GM12878 (cell line): ENCODE results near the gene PLXDC1. TPM values are rescaled to one million over a fixed set of nuclear protein-coding genes. Genes with fewer than 3 reads are reported as not detected.
A peak's percentile ranks its signal among the peaks of the same experiment; 100 is the strongest.

Source experiments
- ATF7 ChIP-seq: fragments of 450-650 bp; IDR thresholded peaks from 2 replicates; pipeline ENCODE4 v1.6.1; 2016; ENCODE audit warnings: low read depth, mild to moderate bottlenecking
- BMI1 ChIP-seq: fragments of 450-650 bp; IDR thresholded peaks from 2 replicates; pipeline ENCODE4 v1.6.1; 2016; ENCODE audit warnings: mild to moderate bottlenecking, moderate library complexity, borderline replicate concordance
- CBX5 ChIP-seq: sonication (generic); IDR thresholded peaks from 2 replicates; pipeline ENCODE4 v1.6.1; 2016; ENCODE audit warnings: low read depth, moderate library complexity, mild to moderate bottlenecking, inconsistent platforms
- EP300 ChIP-seq, 2 experiments: fragments of 150-350 bp in 1 of 2; IDR thresholded peaks; 2 replicates each; pipeline ENCODE4 v1.6.1; 2011 to 2012; ENCODE audit warnings: low read depth in 2 of 2, low read length in 2 of 2, borderline replicate concordance in 1 of 2, improper control_type of control experiment in 1 of 2, inconsistent platforms in 1 of 2; ENCODE audit not compliant: control insufficient read depth in 1 of 2
- ETV6 ChIP-seq, 2 experiments: fragments of 450-650 bp in 1 of 2; IDR thresholded peaks in 1 of 2; conservative IDR thresholded peaks in 1 of 2; 2 replicates each; pipeline ENCODE4 v1.6.1; 2014; ENCODE audit warnings: antibody characterized with exemption in 1 of 2, borderline replicate concordance in 1 of 2, low read depth in 1 of 2, mild to moderate bottlenecking in 1 of 2, moderate library complexity in 1 of 2
- HDAC2 ChIP-seq: fragments of 200-600 bp; sonication (generic); IDR thresholded peaks from 2 replicates; pipeline ENCODE4 v1.6.1; 2017
- HDAC6 ChIP-seq: fragments of 200-600 bp; sonication (generic); IDR thresholded peaks from one replicate; pipeline ENCODE4 v1.8.0; 2017; ENCODE audit warnings: antibody characterized with exemption; ENCODE audit not compliant: unreplicated experiment
- IKZF2 ChIP-seq, 2 experiments: fragments of 450-650 bp; IDR thresholded peaks; 2 replicates each; pipeline ENCODE4 v1.6.1; 2017; ENCODE audit warnings: mild to moderate bottlenecking in 2 of 2, moderate library complexity in 2 of 2
- JUNB ChIP-seq: IDR thresholded peaks from 2 replicates; pipeline ENCODE4 v1.6.1; 2016; ENCODE audit warnings: antibody characterized with exemption, mild to moderate bottlenecking
- JUND ChIP-seq: IDR thresholded peaks from 2 replicates; pipeline ENCODE4 v1.6.1; 2012; ENCODE audit warnings: low read depth, mild to moderate bottlenecking, low read length, improper control_type of control experiment, moderate library complexity
- NFYA ChIP-seq: IDR thresholded peaks from 2 replicates; pipeline ENCODE4 v1.6.1; 2011; ENCODE audit warnings: low read depth, mild to moderate bottlenecking, low read length, improper control_type of control experiment, borderline replicate concordance
- NR2C1 ChIP-seq: fragments of 450-650 bp; IDR thresholded peaks from 2 replicates; pipeline ENCODE4 v1.6.1; 2017; ENCODE audit warnings: antibody characterized with exemption, mild to moderate bottlenecking, moderate library complexity
- NRF1 ChIP-seq: conservative IDR thresholded peaks from 2 replicates; pipeline ENCODE4 v1.6.1; 2011; ENCODE audit warnings: mild to moderate bottlenecking, low read depth, low read length, improper control_type of control experiment
- PAX8 ChIP-seq: fragments of 450-650 bp; IDR thresholded peaks from 2 replicates; pipeline ENCODE4 v1.6.1; 2017; ENCODE audit warnings: mild to moderate bottlenecking, moderate library complexity
- POLR2AphosphoS5 ChIP-seq: IDR thresholded peaks from 2 replicates; pipeline ENCODE4 v1.6.1; 2011; ENCODE audit warnings: mild to moderate bottlenecking, low read length, inconsistent platforms
- POU2F2 ChIP-seq: IDR thresholded peaks from 3 replicates; pipeline ENCODE4 v1.6.1; 2011; ENCODE audit warnings: low read depth, mild to moderate bottlenecking, low read length, borderline replicate concordance
- RAD51 ChIP-seq: fragments of 450-650 bp; IDR thresholded peaks from 2 replicates; pipeline ENCODE4 v1.6.1; 2016; ENCODE audit warnings: moderate library complexity, mild to moderate bottlenecking, inconsistent platforms
- RUNX3 ChIP-seq: IDR thresholded peaks from 2 replicates; pipeline ENCODE4 v1.6.1; 2012; ENCODE audit warnings: low read length, inconsistent platforms
- SIN3A ChIP-seq: IDR thresholded peaks from 2 replicates; pipeline ENCODE4 v1.6.1; 2012; ENCODE audit warnings: low read depth, low read length, improper control_type of control experiment
- SREBF1 ChIP-seq: IDR thresholded peaks from 2 replicates; pipeline ENCODE4 v1.6.1; 2012; ENCODE audit warnings: mild to moderate bottlenecking, low read length
- YY1 ChIP-seq: IDR thresholded peaks from 2 replicates; pipeline ENCODE4 v1.6.1; 2011; ENCODE audit warnings: low read depth, mild to moderate bottlenecking, low read length
- polyA plus RNA-seq, 11 experiments: library from polyadenylated mRNA; depleted of rRNA in 4 of 11; unstranded in 6 of 11; stranded (reverse) in 5 of 11; fragments of >200 nt; fragmentation: Nextera tagmentation in 4 of 11; fragmentation: Illumina TruSeq in 1 of 11; extraction: Ambion mirVana in 4 of 11; extraction: Trizol in 1 of 11; gene quantifications; 1 replicate in 1 of 11; 2 replicates in 10 of 11; pipeline versions ENCODE4 v1.2.1 to v1.2.3, GENCODE V29; 2011 to 2016; ENCODE audit warnings: inconsistent platforms in 2 of 11, missing spikeins in 2 of 11, low read depth in 1 of 11
- total RNA-seq, 4 experiments: library from RNA; depleted of rRNA in 3 of 4; stranded (reverse); fragments of >200 nt in 3 of 4; fragmentation: Illumina TruSeq in 1 of 4; extraction: Trizol in 1 of 4; gene quantifications; 2 replicates each; pipeline versions ENCODE4 v1.2.1 to v1.2.3, GENCODE V29; 2013 to 2021
- TF ChIP-seq, protein P1 (sequence below): fragments of 150-350 bp; IDR thresholded peaks from 2 replicates; pipeline ENCODE4 v1.6.1; 2014; ENCODE audit warnings: mild to moderate bottlenecking, low read depth, low read length
- TF ChIP-seq, protein P2 (sequence below): fragments of 450-650 bp; IDR thresholded peaks from 2 replicates; pipeline ENCODE4 v1.6.1; 2014; ENCODE audit warnings: mild to moderate bottlenecking
- TF ChIP-seq, protein P3 (sequence below): fragments of 450-650 bp; formaldehyde crosslinking; IDR thresholded peaks from 2 replicates; pipeline ENCODE4 v1.5.0; 2022; ENCODE audit warnings: mild to moderate bottlenecking, missing genetic modification characterization

The PLXDC1 gene
- total and polyA plus RNA-seq, 10 of the 15 experiments (the other 5 are each of a cell fraction or from before 2014, with no cell fraction given) = 0.03 to 0.30 (median 0.22) TPM; not detected in 7

DNA sequence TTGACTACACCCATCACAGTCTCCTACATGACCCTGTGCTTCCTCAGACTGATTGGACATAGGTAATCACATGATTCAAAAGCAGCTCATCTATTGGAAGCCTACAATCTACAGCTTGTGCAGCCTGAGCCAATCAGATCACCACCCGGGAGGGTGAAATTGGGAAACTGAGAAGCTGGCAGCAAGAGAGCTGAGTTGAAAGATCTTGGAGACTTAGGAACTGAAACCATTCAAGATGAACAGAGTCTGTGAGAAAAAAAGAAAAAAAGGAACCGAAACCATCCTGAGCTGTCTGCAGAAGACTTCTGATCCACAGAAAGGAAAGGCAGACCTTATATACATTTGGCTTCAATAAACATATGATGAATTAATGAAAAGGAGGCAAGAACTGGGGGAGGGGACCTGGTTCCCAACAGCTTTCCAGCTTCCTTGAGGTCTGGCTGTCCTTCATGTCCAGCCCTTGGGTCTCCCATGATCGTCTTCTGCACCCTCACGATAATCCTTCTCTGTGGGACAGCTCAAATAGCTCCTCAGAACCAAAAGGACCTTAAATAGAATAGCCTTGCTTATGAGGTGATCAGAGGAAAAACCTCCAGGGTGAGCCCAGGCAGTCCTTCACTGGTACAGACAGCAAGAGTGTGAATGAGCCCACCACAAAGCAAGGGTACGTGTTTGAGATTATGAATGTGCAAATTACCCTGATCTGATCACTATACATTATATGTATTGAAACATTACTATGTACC, 32.6 kb downstream of the PLXDC1 start (continued):
- TF ChIP-seq, protein P1, sequence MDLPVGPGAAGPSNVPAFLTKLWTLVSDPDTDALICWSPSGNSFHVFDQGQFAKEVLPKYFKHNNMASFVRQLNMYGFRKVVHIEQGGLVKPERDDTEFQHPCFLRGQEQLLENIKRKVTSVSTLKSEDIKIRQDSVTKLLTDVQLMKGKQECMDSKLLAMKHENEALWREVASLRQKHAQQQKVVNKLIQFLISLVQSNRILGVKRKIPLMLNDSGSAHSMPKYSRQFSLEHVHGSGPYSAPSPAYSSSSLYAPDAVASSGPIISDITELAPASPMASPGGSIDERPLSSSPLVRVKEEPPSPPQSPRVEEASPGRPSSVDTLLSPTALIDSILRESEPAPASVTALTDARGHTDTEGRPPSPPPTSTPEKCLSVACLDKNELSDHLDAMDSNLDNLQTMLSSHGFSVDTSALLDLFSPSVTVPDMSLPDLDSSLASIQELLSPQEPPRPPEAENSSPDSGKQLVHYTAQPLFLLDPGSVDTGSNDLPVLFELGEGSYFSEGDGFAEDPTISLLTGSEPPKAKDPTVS = no peak
- peak; percentile 46; the same call in 1 of the 2 replicates for TF ChIP-seq BMI1
- TF ChIP-seq NFYA = no peak
- TF ChIP-seq, protein P2, sequence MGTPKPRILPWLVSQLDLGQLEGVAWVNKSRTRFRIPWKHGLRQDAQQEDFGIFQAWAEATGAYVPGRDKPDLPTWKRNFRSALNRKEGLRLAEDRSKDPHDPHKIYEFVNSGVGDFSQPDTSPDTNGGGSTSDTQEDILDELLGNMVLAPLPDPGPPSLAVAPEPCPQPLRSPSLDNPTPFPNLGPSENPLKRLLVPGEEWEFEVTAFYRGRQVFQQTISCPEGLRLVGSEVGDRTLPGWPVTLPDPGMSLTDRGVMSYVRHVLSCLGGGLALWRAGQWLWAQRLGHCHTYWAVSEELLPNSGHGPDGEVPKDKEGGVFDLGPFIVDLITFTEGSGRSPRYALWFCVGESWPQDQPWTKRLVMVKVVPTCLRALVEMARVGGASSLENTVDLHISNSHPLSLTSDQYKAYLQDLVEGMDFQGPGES = no peak
- no peak for TF ChIP-seq HDAC6
- TF ChIP-seq POU2F2 = peak; percentile 15; the same call in 1 of the 3 replicates
- peak; percentile 87 to 90 for TF ChIP-seq IKZF2 (IDR thresholded peaks at IDR 0.05)
- TF ChIP-seq RUNX3 = peak; percentile 15; the same call in 1 of the 2 replicates
- TF ChIP-seq ETV6 (conservative IDR thresholded peaks at IDR 0.05 in 1 of 2, IDR thresholded peaks at IDR 0.05 in 1 of 2; ENCODE audit: borderline replicate concordance in 1 of 2, low read depth in 1 of 2) = no peak
- TF ChIP-seq, protein P3, sequence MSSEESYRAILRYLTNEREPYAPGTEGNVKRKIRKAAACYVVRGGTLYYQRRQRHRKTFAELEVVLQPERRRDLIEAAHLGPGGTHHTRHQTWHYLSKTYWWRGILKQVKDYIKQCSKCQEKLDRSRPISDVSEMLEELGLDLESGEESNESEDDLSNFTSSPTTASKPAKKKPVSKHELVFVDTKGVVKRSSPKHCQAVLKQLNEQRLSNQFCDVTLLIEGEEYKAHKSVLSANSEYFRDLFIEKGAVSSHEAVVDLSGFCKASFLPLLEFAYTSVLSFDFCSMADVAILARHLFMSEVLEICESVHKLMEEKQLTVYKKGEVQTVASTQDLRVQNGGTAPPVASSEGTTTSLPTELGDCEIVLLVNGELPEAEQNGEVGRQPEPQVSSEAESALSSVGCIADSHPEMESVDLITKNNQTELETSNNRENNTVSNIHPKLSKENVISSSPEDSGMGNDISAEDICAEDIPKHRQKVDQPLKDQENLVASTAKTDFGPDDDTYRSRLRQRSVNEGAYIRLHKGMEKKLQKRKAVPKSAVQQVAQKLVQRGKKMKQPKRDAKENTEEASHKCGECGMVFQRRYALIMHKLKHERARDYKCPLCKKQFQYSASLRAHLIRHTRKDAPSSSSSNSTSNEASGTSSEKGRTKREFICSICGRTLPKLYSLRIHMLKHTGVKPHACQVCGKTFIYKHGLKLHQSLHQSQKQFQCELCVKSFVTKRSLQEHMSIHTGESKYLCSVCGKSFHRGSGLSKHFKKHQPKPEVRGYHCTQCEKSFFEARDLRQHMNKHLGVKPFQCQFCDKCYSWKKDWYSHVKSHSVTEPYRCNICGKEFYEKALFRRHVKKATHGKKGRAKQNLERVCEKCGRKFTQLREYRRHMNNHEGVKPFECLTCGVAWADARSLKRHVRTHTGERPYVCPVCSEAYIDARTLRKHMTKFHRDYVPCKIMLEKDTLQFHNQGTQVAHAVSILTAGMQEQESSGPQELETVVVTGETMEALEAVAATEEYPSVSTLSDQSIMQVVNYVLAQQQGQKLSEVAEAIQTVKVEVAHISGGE (CRISPR knock-in tag) = no peak
- TF ChIP-seq ATF7 = no peak
- no peak for TF ChIP-seq SREBF1
- TF ChIP-seq JUNB = no peak
- TF ChIP-seq SIN3A = no peak
- TF ChIP-seq NRF1 = no peak
- no peak for TF ChIP-seq JUND
- peak; percentile 14; the same call in 1 of the 2 replicates for TF ChIP-seq CBX5
- no peak for TF ChIP-seq YY1
- TF ChIP-seq PAX8 = no peak
- peak; percentile 63; the same call in 1 of the 2 replicates for TF ChIP-seq RAD51
- no peak for TF ChIP-seq HDAC2
- TF ChIP-seq EP300 (IDR thresholded peaks at IDR 0.05; ENCODE audit: borderline replicate concordance in 1 of 2, control insufficient read depth in 1 of 2, low read depth in 2 of 2, low read length in 2 of 2) = peak; percentile 33 to 85; a peak in 2 of 4 replicates
- TF ChIP-seq POLR2AphosphoS5 = no peak
- TF ChIP-seq NR2C1 = no peak
